ENCODE measurements around the gene TMEM126B. TPM values are rescaled to one million over a fixed set of nuclear protein-coding genes. Genes with fewer than 3 reads are reported as not detected.
A peak's percentile ranks its signal among the peaks of the same experiment; 100 is the strongest.

TMEM126B gene
- 10 to 100 TPM in 5 of 6 donors, 1 to 10 TPM in 1; 9.7 to 25.0 (median 15.3) TPM for total RNA-seq
- polyA plus RNA-seq = 10 to 100 TPM; 34.1 to 39.3 TPM

GRCh38 chr11:85627998-85628770 lies at the start of gene TMEM126B:
TMEM126B (plus strand) TSS chr11:85628593; CDS start chr11:85628608, 15 bp downstream.
- 0% methylated on average over 41 of the region's 41 CpGs for WGBS, 2 donors
- peaks cover 4 to 19% (median 8%) of the 10 kb centered on the region in 3 donors for H3K4me1 ChIP-seq
- no peaks in the 10 kb centered on the region for H3K9me3 ChIP-seq
- H3K4me3 ChIP-seq = peak within 1 kb of the TSS; percentile 48 to 81 (median 61)
- H3K27ac ChIP-seq = peak within 1 kb of the TSS; percentile 54 to 93 (median 82)
- no peaks in the 10 kb centered on the region for H3K27me3 ChIP-seq
- peak; percentile 97 for FAIRE-seq
- TF ChIP-seq CTCF (IDR thresholded peaks at IDR 0.05) = no peak
- ATAC-seq = peak; percentile 97 to 99 (median 98)
- intact Hi-C loops (cut with DNase I) = no loop called here
- peak; percentile 95 to 99 (median 97) for DNase-seq
- H3K36me3 ChIP-seq = peaks cover 0 to 5% (median 0%) of the 10 kb centered on the region in 3 donors

GRCh38 chr11:85582111-85582510 lies 46.3 kb upstream of the TMEM126B start:
- Histone ChIP-seq H3K27me3 (no peaks in the 10 kb centered on the region), H3K4me1 (no peaks in the 10 kb centered on the region), H3K9me3 (no peaks in the 10 kb centered on the region), H3K27ac (no peak overlapping the region), H3K36me3 (no peaks in the 10 kb centered on the region), H3K4me3 (no peak overlapping the region)
- DNase-seq = no peak
- no peak for FAIRE-seq
- TF ChIP-seq CTCF (IDR thresholded peaks at IDR 0.05) = no peak
- no peak for ATAC-seq
- 72 to 77% methylated on average over 2 of the region's 2 CpGs for WGBS, 2 donors
- intact Hi-C loops (cut with DNase I) = no loop called here

- Histone ChIP-seq H3K4me3 (no peak overlapping the region), H3K36me3 (no peaks in the 10 kb centered on the region), H3K27ac (no peak overlapping the region), H3K9me3 (no peaks in the 10 kb centered on the region), H3K27me3 (no peaks in the 10 kb centered on the region), H3K4me1 (no peaks in the 10 kb centered on the region)
- TF ChIP-seq CTCF (IDR thresholded peaks at IDR 0.05) = no peak
- FAIRE-seq = no peak
- 79 to 91% methylated on average over 3 of the region's 3 CpGs for WGBS, 2 donors
- ATAC-seq = no peak
- no peak for DNase-seq
- intact Hi-C loops (cut with DNase I) = no loop called here
Observed at GRCh38 chr11:85589373-85589772, 39.0 kb upstream of the TMEM126B start.

GRCh38 chr11:85590848-85591483 lies 37.4 kb upstream of the TMEM126B start:
- no peaks in the 10 kb centered on the region for H3K9me3 ChIP-seq
- no peak for TF ChIP-seq CTCF (IDR thresholded peaks at IDR 0.05)
- DNase-seq = no peak
- peak in 3 of 4 donors; percentile 51 to 71 (median 65) for ATAC-seq
- H3K27me3 ChIP-seq = no peaks in the 10 kb centered on the region
- intact Hi-C loops (cut with DNase I) = no loop called here
- FAIRE-seq = no peak
- H3K27ac ChIP-seq = no peak overlapping the region
- WGBS, 2 donors = 62 to 72% methylated on average over 4 of the region's 4 CpGs
- no peak overlapping the region for H3K4me3 ChIP-seq
- H3K36me3 ChIP-seq = no peaks in the 10 kb centered on the region
- H3K4me1 ChIP-seq = no peaks in the 10 kb centered on the region
